HCT116 (cell line): ENCODE measurements around the gene PLXNB3. TPM values are rescaled to one million over a fixed set of nuclear protein-coding genes. Genes with fewer than 3 reads are reported as not detected.

Experiments used
- ATAC-seq: fragments of 200-7000 bp; cut with Tn5 transposase; 2 replicates; pipeline ENCODE4 v1.9.1; 2020; ENCODE audit warnings: mild to moderate bottlenecking, moderate library complexity
- BruUV-seq: library from RNA; stranded (reverse); fragments of 400-500 nt; replicated peaks from 2 replicates; lab custom pipeline; 2021; lab: Mats Ljungman, UMichigan
- CTCF ChIA-PET: fragments of 300-600 bp; sonication (Branson Sonifier 250); formaldehyde crosslinking; loops from one replicate; lab custom pipeline; 2021; ENCODE audit warnings: antibody characterized with exemption; lab: Charles Lee
- POLR2A ChIA-PET: fragments of 300-600, 350-600 bp; sonication (Branson Sonifier 250); formaldehyde crosslinking; loops from one replicate; lab custom pipeline; 2021; ENCODE audit warnings: antibody characterized with exemption; lab: Charles Lee
- RAD21 ChIA-PET, 2 experiments: fragments of 300-600 bp; sonication (Branson Sonifier 250); formaldehyde crosslinking; loops; one replicate each; lab custom pipeline; 2023; ENCODE audit warnings: low total read pairs in 2 of 2; ENCODE audit not compliant: uncharacterized antibody in 2 of 2, unreplicated experiment in 2 of 2, low non-redundant PET in 1 of 2; lab: Charles Lee
- DNase-seq: peaks from one replicate; pipeline ENCODE4 v3.0.0-alpha.2; 2010; ENCODE audit warnings: low read depth, low spot score
- H2AFZ ChIP-seq: fragments of 200-600 bp; shearing (Covaris generic), sonication (generic); 2 replicates; pipeline ENCODE4 v1.6.1; 2017; ENCODE audit warnings: low read depth, mixed run types, mixed read lengths, antibody characterized with exemption, low read length; ENCODE audit not compliant: poor library complexity, severe bottlenecking
- H3K27ac ChIP-seq: 2 replicates; pipeline ENCODE4 v1.5.1; 2012; ENCODE audit warnings: low read depth, low read length
- H3K27me3 ChIP-seq: fragments of 200-600 bp; sonication (generic); 2 replicates; pipeline ENCODE4 v1.6.1; 2016; ENCODE audit warnings: mixed run types, low read length, mixed read lengths; ENCODE audit not compliant: insufficient read depth
- H3K36me3 ChIP-seq, 2 experiments: fragments of 200-500 bp in 1 of 2; fragments of 200-600 bp in 1 of 2; sonication (Bioruptor generic) in 1 of 2; sonication (generic) in 1 of 2; 2 replicates each; pipeline versions ENCODE4 v1.5.1 to v1.6.1; 2014 to 2016; ENCODE audit warnings: low read length in 2 of 2, inconsistent platforms in 1 of 2, mixed read lengths in 1 of 2, mixed run types in 1 of 2; ENCODE audit not compliant: insufficient read depth in 2 of 2, control insufficient read depth in 1 of 2
- H3K4me1 ChIP-seq, 2 experiments: fragments of 200-600 bp in 1 of 2; sonication (generic) in 1 of 2; 2 replicates each; pipeline versions ENCODE4 v1.5.1 to v1.6.1; 2012 to 2017; ENCODE audit warnings: low read length in 2 of 2, inconsistent platforms in 1 of 2, mild to moderate bottlenecking in 1 of 2, mixed read lengths in 1 of 2, mixed run types in 1 of 2, moderate library complexity in 1 of 2; ENCODE audit not compliant: insufficient read depth in 2 of 2, control insufficient read depth in 1 of 2
- H3K4me2 ChIP-seq: fragments of 200-600 bp; sonication (generic); 2 replicates; pipeline ENCODE4 v1.6.1; 2017; ENCODE audit warnings: mixed run types, low read length, mixed read lengths
- H3K4me3 ChIP-seq, 2 experiments: fragments of 200-600 bp in 1 of 2; sonication (generic) in 1 of 2; replicated peaks in 1 of 2; 2 replicates each; pipeline ENCODE4 v1.5.1; 2011 to 2016; ENCODE audit warnings: low read length in 2 of 2, control low read depth in 1 of 2, low read depth in 1 of 2, mild to moderate bottlenecking in 1 of 2, mixed read lengths in 1 of 2, mixed run types in 1 of 2
- H3K79me2 ChIP-seq: fragments of 200-600 bp; sonication (generic); 2 replicates; pipeline ENCODE4 v1.6.1; 2017; ENCODE audit warnings: mild to moderate bottlenecking, mixed run types, low read length, moderate library complexity, mixed read lengths; ENCODE audit not compliant: insufficient read depth
- H3K9ac ChIP-seq: fragments of 200-600 bp; sonication (generic); 2 replicates; pipeline ENCODE4 v1.6.1; 2016; ENCODE audit warnings: low read length, mixed read lengths
- H3K9me2 ChIP-seq: fragments of 200-600 bp; sonication (generic), shearing (Covaris generic); 2 replicates; pipeline ENCODE4 v1.6.1; 2017; ENCODE audit warnings: mixed run types, mild to moderate bottlenecking, moderate library complexity; ENCODE audit not compliant: insufficient read depth
- H3K9me3 ChIP-seq, 2 experiments: fragments of 200-500 bp in 1 of 2; fragments of 200-600 bp in 1 of 2; sonication (Bioruptor generic) in 1 of 2; sonication (generic) in 1 of 2; 2 replicates each; pipeline ENCODE4 v1.6.1; 2014 to 2017; ENCODE audit warnings: low read length in 2 of 2, mixed read lengths in 2 of 2, inconsistent platforms in 1 of 2, low read depth in 1 of 2, mild to moderate bottlenecking in 1 of 2, mixed run types in 1 of 2, moderate library complexity in 1 of 2; ENCODE audit not compliant: control insufficient read depth in 1 of 2, insufficient read depth in 1 of 2
- H4K20me1 ChIP-seq: fragments of 200-600 bp; sonication (generic), shearing (Covaris generic); 2 replicates; pipeline ENCODE4 v1.6.1; 2017; ENCODE audit warnings: mixed run types, mild to moderate bottlenecking, moderate library complexity; ENCODE audit not compliant: insufficient read depth
- ATF3 ChIP-seq: IDR thresholded peaks from 2 replicates; pipeline ENCODE4 v1.6.1; 2012
- CTCF ChIP-seq, 3 experiments: fragments of 200-600 bp in 1 of 3; sonication (generic) in 1 of 3; IDR thresholded peaks in 2 of 3; conservative IDR thresholded peaks in 1 of 3; 2 replicates each; pipeline ENCODE4 v1.5.1; 2012 to 2017; ENCODE audit warnings: low read depth in 2 of 3, low read length in 2 of 3, antibody characterized with exemption in 1 of 3, borderline replicate concordance in 1 of 3, control low read depth in 1 of 3, mild to moderate bottlenecking in 1 of 3, mixed read lengths in 1 of 3, mixed run types in 1 of 3, moderate library complexity in 1 of 3; ENCODE audit not compliant: insufficient read depth in 1 of 3
- ELF1 ChIP-seq: IDR thresholded peaks from 2 replicates; pipeline ENCODE4 v1.6.1; 2012; ENCODE audit warnings: low read depth, borderline replicate concordance
- POLR2AphosphoS5 ChIP-seq: IDR thresholded peaks from 2 replicates; pipeline ENCODE4 v1.6.1; 2011; ENCODE audit warnings: mild to moderate bottlenecking, low read depth, low read length, moderate library complexity
- SIN3A ChIP-seq: IDR thresholded peaks from 2 replicates; pipeline ENCODE4 v1.6.1; 2012; ENCODE audit warnings: low read depth
- YY1 ChIP-seq: IDR thresholded peaks from 2 replicates; pipeline ENCODE4 v1.6.1; 2011; ENCODE audit warnings: low read length, low read depth, moderate library complexity, mild to moderate bottlenecking; ENCODE audit not compliant: insufficient replicate concordance; ENCODE audit errors: extremely low read depth
- ZNF274 ChIP-seq: fragments of 200-500 bp; sonication (Bioruptor generic); IDR thresholded peaks from 2 replicates; pipeline ENCODE4 v1.6.1; 2014; ENCODE audit warnings: mild to moderate bottlenecking, low read depth, low read length, inconsistent platforms
- intact Hi-C: fragments of 100-400 bp; cut with micrococcal nuclease; formaldehyde crosslinking; loops from 2 replicates; pipeline ENCODE4 v1.10.0; 2022
- total RNA-seq: library from RNA; stranded (reverse); gene quantifications from one replicate; pipeline ENCODE4 v1.2.1, GENCODE V29; 2021; ENCODE audit not compliant: unreplicated experiment
- TF ChIP-seq, protein P1 (sequence below): IDR thresholded peaks from 2 replicates; pipeline ENCODE4 v1.6.1; 2011; ENCODE audit warnings: mild to moderate bottlenecking, low read length, moderate library complexity; ENCODE audit not compliant: insufficient replicate concordance; ENCODE audit errors: extremely low read depth
- TF ChIP-seq, protein P2 (sequence below): IDR thresholded peaks from 2 replicates; pipeline ENCODE4 v1.6.1; 2012

Gene PLXNB3
- total RNA-seq, 1 experiment from 2014 or later: 4.8 TPM

GRCh38 chrX:153818571-153819383 lies 54.7 kb downstream of the PLXNB3 start (continued):
- TF ChIP-seq YY1 (no peak), ATF3 (no peak)

DNA sequence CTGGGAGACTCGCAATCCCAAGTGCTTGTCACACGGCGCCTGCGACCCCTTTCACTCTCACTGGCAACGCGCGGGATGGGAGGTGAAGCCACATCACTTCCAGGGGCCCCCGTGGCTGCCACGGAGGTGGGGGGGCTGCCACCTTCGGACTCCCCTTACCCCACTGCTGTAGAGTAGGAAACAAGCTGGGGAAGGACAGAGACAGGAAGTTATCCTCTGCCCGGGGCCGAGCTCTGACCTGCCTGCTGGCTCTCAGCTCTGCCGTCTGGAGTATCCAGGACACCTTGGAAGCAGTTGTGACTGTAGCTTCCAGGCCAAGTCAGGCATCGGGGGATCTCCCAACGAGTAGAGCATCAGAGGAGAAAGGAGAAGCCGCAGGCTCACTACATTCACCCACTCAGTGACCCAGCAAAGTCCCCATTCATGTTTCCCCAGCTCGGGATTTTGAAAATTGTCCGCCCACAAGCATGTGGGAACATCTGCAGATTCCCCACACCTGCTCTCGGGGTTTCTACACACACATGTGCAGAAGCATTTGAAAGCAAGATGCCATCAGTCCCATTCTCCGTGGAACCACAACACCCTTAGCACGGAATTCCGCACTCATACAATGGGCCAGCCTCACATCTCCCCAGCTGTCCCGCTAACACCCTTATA lies 55.5 kb downstream of the PLXNB3 start:
- Histone ChIP-seq H3K9me3 (no peaks in the 10 kb centered on the region), H3K27me3 (no peaks in the 10 kb centered on the region), H4K20me1 (no peaks in the 10 kb centered on the region), H3K9ac (peak overlapping the region; percentile 23; the same call in 1 of the 2 replicates), H3K79me2 (no peaks in the 10 kb centered on the region), H3K9me2 (no peaks in the 10 kb centered on the region), H3K4me2 (peak overlapping the region; percentile 68), H3K4me1 (peaks cover 0 to 9% of the 10 kb centered on the region in 2 experiments; a peak in 2 of 4 replicates), H3K36me3 (no peaks in the 10 kb centered on the region), H3K27ac (no peak overlapping the region; the same call in 1 of the 2 replicates), H3K4me3 (peak overlapping the region; percentile 22 to 46), H2AFZ (no peak overlapping the region)
- no TSS peak for BruUV-seq
- RAD21 ChIA-PET: no interaction called here
- DNase-seq: no peak
- CTCF ChIA-PET: no interaction called here
- TF ChIP-seq ELF1: no peak
- TF ChIP-seq ATF3: no peak
- TF ChIP-seq CTCF (IDR thresholded peaks at IDR 0.05 in 2 of 3, conservative IDR thresholded peaks at IDR 0.05 in 1 of 3; ENCODE audit: borderline replicate concordance in 1 of 3, insufficient read depth in 1 of 3, low read depth in 2 of 3, low read length in 2 of 3): no peak
- TF ChIP-seq, protein P1, sequence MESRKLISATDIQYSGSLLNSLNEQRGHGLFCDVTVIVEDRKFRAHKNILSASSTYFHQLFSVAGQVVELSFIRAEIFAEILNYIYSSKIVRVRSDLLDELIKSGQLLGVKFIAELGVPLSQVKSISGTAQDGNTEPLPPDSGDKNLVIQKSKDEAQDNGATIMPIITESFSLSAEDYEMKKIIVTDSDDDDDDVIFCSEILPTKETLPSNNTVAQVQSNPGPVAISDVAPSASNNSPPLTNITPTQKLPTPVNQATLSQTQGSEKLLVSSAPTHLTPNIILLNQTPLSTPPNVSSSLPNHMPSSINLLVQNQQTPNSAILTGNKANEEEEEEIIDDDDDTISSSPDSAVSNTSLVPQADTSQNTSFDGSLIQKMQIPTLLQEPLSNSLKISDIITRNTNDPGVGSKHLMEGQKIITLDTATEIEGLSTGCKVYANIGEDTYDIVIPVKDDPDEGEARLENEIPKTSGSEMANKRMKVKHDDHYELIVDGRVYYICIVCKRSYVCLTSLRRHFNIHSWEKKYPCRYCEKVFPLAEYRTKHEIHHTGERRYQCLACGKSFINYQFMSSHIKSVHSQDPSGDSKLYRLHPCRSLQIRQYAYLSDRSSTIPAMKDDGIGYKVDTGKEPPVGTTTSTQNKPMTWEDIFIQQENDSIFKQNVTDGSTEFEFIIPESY: no peak
- TF ChIP-seq POLR2AphosphoS5: no peak
- TF ChIP-seq ZNF274: no peak
- TF ChIP-seq, protein P2, sequence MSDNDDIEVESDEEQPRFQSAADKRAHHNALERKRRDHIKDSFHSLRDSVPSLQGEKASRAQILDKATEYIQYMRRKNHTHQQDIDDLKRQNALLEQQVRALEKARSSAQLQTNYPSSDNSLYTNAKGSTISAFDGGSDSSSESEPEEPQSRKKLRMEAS: no peak
- TF ChIP-seq SIN3A: no peak
- intact Hi-C loops: no loop called here
- POLR2A ChIA-PET: no interaction called here
- peak; percentile 18; the same call in 1 of the 2 replicates for ATAC-seq
